GM08714 (cell line): Measurements from ENCODE around the gene CELF1.
"Not testable (repeated sequence)": the region's sequence is repeated elsewhere in the genome, so short reads cannot be mapped to it uniquely, and the experiment has no call there.

Experiments used
- H3K4me3 ChIP-seq: fragments of 200-500 bp; sonication (Bioruptor generic); 2 replicates; pipeline ENCODE4 v1.5.1; 2014; ENCODE audit warnings: mild to moderate bottlenecking, low read length, inconsistent platforms
- ZNF274 ChIP-seq: IDR thresholded peaks from 2 replicates; pipeline ENCODE4 v1.6.1; 2012; ENCODE audit warnings: mild to moderate bottlenecking, low read depth, low read length

Gene CELF1

GRCh38 chr11:47538741-47539565 lies 14.0 kb downstream of the CELF1 start:
- no peak for TF ChIP-seq ZNF274
- no peak overlapping the region for H3K4me3 ChIP-seq

- TF ChIP-seq ZNF274: no peak
- H3K4me3 ChIP-seq: no peak overlapping the region
Observed at GRCh38 chr11:47536915-47537314, 16.0 kb downstream of the CELF1 start.

- H3K4me3 ChIP-seq: no peak overlapping the region
- TF ChIP-seq ZNF274: no peak
Observed at GRCh38 chr11:47534704-47535251, 18.2 kb downstream of the CELF1 start.

DNA sequence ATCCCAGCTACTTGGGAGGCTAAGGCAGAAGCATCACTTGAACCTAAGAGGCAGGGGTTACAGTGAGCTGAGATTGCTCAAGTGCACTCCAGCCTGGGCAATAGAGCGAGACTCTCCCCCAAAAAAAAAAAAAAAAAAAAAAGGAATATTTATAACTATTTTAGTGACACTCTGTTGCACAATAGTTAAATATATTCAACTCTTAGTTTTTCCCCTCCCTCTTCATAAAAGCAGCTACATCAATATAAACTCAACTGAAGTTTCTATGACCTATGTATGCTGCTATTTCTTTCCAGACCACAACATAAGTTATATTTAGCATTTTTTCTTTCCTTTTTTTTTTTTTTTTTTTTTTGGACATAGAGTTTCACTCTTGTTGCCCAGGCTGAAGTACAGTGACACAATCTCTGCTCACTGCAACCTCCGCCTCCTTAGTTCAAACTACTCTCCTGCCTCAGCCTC lies 19.2 kb downstream of the CELF1 start:
- no peak for TF ChIP-seq ZNF274

GRCh38 chr11:47532597-47533213 lies 20.2 kb downstream of the CELF1 start:
- TF ChIP-seq ZNF274: no peak
- H3K4me3 ChIP-seq: no peak overlapping the region

More for the DNA sequence above, 19.2 kb downstream of the CELF1 start:
- no peak overlapping the region for H3K4me3 ChIP-seq

DNA sequence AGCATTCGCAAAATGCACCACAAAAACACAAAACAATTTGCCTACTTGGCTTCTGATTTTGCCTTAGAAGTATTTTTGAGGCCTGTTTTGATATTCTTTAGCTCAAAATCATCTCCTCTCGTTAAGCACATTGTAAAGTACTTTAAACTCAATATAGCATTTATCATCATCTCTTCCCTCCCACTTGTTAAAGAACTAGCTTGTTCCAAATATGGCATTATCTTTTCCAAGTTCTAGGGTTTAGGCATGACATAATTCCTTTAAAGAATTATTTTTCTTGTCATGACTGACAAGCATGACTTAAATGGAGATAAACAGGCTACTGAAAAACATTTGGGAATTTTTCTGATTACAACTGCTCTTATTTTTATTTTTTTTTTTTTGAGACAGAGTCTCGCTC lies 21.3 kb downstream of the CELF1 start:
- TF ChIP-seq ZNF274: no peak

GRCh38 chr11:47530721-47531120 lies 22.2 kb downstream of the CELF1 start:
- not testable (repeated sequence) for H3K4me3 ChIP-seq

More for the DNA sequence above, 21.3 kb downstream of the CELF1 start:
- H3K4me3 ChIP-seq: no peak overlapping the region

- no peak for TF ChIP-seq ZNF274
- no peak overlapping the region for H3K4me3 ChIP-seq
Observed at GRCh38 chr11:47529951-47530350, 23.0 kb downstream of the CELF1 start.

GRCh38 chr11:47527186-47527585 lies 25.7 kb downstream of the CELF1 start:
- H3K4me3 ChIP-seq: no peak overlapping the region
- TF ChIP-seq ZNF274: no peak

DNA sequence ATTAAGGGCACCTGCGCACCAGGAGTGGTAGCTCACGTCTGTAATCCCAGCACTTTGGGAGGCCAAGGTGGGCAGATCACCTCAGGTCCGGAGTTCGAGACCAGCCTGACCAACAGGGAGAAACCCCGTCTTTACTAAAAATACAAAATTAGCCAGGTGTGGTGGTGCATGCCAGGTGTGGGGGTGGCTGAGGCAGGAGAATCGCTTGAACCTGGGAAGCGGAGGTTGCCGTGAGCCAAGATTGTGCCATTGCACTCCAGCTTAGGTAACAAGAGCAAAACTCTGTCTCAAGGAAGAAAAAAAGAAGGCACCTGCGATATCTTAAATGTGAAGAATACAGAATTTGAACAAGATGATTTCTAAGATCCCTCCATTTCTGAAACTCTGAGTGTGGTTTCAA lies 26.9 kb downstream of the CELF1 start:
- H3K4me3 ChIP-seq: not testable (repeated sequence)

GRCh38 chr11:47524291-47524874 lies 28.5 kb downstream of the CELF1 start:
- TF ChIP-seq ZNF274: no peak
- H3K4me3 ChIP-seq: no peak overlapping the region

GRCh38 chr11:47523490-47524225 lies 29.3 kb downstream of the CELF1 start:
- no peak for TF ChIP-seq ZNF274
- H3K4me3 ChIP-seq: no peak overlapping the region

GRCh38 chr11:47518212-47518964 lies 34.5 kb downstream of the CELF1 start:
- TF ChIP-seq ZNF274: no peak
- H3K4me3 ChIP-seq: no peak overlapping the region; the same call in 1 of the 2 replicates
